Measurements from ENCODE around the gene INCENP.

Gene INCENP

DNA sequence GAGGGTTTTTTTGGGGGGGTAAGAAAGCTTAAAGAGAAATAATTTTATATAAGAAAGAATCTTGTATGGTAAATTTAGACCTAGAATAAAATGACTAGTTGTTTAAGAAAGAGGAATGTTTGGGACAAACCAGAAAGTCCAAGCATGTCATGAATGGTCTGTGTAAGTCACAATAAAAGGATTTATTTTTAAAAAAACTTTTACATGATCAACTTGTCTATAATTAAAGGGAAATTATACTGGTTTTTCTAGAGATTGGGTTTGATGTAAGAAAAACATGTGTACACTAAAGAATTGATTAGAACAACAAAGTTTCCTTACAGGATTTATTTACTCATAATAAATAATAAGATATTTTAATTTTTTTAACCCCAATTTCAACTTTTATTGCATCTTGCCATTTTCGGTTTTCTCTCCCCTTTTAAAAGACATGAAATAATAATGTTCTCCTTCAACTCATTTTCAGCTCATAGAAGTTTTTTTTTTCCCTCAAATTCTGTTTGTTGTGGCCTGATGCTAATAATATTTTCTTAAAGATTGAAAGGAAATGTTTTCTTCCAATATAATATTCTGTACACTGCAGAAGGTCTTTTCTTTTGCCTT is 35.4 kb upstream of the INCENP start (continued):
- TF ChIP-seq, protein P1, sequence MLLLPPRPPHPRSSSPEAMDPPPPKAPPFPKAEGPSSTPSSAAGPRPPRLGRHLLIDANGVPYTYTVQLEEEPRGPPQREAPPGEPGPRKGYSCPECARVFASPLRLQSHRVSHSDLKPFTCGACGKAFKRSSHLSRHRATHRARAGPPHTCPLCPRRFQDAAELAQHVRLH (tag by site-specific recombination; IDR thresholded peaks at IDR 0.05), result no peak
- TF ChIP-seq, protein P2, sequence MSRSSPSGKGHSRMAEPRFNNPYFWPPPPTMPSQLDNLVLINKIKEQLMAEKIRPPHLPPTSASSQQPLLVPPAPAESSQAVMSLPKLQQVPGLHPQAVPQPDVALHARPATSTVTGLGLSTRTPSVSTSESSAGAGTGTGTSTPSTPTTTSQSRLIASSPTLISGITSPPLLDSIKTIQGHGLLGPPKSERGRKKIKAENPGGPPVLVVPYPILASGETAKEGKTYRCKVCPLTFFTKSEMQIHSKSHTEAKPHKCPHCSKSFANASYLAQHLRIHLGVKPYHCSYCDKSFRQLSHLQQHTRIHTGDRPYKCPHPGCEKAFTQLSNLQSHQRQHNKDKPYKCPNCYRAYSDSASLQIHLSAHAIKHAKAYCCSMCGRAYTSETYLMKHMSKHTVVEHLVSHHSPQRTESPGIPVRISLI (tag by site-specific recombination; IDR thresholded peaks at IDR 0.05), result 0 out of 2 replicates have a peak, but pooled peaks have one; percentile 42
- peak; percentile 41 for TF ChIP-seq ZNF529 (tag by site-specific recombination; IDR thresholded peaks at IDR 0.05; ENCODE audit: insufficient replicate concordance)
- TF ChIP-seq, protein P3, sequence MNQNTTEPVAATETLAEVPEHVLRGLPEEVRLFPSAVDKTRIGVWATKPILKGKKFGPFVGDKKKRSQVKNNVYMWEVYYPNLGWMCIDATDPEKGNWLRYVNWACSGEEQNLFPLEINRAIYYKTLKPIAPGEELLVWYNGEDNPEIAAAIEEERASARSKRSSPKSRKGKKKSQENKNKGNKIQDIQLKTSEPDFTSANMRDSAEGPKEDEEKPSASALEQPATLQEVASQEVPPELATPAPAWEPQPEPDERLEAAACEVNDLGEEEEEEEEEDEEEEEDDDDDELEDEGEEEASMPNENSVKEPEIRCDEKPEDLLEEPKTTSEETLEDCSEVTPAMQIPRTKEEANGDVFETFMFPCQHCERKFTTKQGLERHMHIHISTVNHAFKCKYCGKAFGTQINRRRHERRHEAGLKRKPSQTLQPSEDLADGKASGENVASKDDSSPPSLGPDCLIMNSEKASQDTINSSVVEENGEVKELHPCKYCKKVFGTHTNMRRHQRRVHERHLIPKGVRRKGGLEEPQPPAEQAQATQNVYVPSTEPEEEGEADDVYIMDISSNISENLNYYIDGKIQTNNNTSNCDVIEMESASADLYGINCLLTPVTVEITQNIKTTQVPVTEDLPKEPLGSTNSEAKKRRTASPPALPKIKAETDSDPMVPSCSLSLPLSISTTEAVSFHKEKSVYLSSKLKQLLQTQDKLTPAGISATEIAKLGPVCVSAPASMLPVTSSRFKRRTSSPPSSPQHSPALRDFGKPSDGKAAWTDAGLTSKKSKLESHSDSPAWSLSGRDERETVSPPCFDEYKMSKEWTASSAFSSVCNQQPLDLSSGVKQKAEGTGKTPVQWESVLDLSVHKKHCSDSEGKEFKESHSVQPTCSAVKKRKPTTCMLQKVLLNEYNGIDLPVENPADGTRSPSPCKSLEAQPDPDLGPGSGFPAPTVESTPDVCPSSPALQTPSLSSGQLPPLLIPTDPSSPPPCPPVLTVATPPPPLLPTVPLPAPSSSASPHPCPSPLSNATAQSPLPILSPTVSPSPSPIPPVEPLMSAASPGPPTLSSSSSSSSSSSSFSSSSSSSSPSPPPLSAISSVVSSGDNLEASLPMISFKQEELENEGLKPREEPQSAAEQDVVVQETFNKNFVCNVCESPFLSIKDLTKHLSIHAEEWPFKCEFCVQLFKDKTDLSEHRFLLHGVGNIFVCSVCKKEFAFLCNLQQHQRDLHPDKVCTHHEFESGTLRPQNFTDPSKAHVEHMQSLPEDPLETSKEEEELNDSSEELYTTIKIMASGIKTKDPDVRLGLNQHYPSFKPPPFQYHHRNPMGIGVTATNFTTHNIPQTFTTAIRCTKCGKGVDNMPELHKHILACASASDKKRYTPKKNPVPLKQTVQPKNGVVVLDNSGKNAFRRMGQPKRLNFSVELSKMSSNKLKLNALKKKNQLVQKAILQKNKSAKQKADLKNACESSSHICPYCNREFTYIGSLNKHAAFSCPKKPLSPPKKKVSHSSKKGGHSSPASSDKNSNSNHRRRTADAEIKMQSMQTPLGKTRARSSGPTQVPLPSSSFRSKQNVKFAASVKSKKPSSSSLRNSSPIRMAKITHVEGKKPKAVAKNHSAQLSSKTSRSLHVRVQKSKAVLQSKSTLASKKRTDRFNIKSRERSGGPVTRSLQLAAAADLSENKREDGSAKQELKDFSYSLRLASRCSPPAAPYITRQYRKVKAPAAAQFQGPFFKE (tag by site-specific recombination; IDR thresholded peaks at IDR 0.05; ENCODE audit: borderline replicate concordance), result no peak
- TF ChIP-seq, protein P4, sequence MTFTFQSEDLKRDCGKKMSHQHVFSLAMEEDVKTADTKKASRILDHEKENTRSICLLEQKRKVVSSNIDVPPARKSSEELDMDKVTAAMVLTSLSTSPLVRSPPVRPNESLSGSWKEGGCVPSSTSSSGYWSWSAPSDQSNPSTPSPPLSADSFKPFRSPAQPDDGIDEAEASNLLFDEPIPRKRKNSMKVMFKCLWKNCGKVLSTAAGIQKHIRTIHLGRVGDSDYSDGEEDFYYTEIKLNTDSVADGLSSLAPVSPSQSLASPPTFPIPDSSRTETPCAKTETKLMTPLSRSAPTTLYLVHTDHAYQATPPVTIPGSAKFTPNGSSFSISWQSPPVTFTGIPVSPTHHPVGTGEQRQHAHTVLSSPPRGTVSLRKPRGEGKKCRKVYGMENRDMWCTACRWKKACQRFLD (tag by site-specific recombination; IDR thresholded peaks at IDR 0.05), result no peak
- no peak for TF ChIP-seq FEZF1 (tag by site-specific recombination; IDR thresholded peaks at IDR 0.05)
- TF ChIP-seq, protein P5, sequence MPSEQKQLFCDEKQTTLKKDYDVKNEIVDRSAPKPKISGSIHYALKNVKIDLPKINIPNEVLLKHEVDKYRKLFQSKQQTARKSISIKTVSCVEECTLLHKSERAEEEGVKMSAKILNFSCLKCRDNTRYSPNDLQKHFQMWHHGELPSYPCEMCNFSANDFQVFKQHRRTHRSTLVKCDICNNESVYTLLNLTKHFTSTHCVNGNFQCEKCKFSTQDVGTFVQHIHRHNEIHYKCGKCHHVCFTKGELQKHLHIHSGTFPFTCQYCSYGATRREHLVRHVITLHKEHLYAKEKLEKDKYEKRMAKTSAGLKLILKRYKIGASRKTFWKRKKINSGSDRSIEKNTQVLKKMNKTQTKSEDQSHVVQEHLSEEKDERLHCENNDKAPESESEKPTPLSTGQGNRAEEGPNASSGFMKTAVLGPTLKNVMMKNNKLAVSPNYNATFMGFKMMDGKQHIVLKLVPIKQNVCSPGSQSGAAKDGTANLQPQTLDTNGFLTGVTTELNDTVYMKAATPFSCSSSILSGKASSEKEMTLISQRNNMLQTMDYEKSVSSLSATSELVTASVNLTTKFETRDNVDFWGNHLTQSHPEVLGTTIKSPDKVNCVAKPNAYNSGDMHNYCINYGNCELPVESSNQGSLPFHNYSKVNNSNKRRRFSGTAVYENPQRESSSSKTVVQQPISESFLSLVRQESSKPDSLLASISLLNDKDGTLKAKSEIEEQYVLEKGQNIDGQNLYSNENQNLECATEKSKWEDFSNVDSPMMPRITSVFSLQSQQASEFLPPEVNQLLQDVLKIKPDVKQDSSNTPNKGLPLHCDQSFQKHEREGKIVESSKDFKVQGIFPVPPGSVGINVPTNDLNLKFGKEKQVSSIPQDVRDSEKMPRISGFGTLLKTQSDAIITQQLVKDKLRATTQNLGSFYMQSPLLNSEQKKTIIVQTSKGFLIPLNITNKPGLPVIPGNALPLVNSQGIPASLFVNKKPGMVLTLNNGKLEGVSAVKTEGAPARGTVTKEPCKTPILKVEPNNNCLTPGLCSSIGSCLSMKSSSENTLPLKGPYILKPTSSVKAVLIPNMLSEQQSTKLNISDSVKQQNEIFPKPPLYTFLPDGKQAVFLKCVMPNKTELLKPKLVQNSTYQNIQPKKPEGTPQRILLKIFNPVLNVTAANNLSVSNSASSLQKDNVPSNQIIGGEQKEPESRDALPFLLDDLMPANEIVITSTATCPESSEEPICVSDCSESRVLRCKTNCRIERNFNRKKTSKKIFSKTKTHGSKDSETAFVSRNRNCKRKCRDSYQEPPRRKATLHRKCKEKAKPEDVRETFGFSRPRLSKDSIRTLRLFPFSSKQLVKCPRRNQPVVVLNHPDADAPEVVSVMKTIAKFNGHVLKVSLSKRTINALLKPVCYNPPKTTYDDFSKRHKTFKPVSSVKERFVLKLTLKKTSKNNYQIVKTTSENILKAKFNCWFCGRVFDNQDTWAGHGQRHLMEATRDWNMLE (tag by site-specific recombination; conservative IDR thresholded peaks at IDR 0.05; ENCODE audit: low read depth), result peak; percentile 34; the same call in 1 of the 2 replicates
- no peak for TF ChIP-seq ZSCAN30 (tag by site-specific recombination; IDR thresholded peaks at IDR 0.05)
- TF ChIP-seq ZNF169 (tag by site-specific recombination; IDR thresholded peaks at IDR 0.05), result no peak
- TF ChIP-seq KLF8 (tag by site-specific recombination; IDR thresholded peaks at IDR 0.05), result no peak
- no peak for TF ChIP-seq HOXA7 (CRISPR knock-in tag; IDR thresholded peaks at IDR 0.05; ENCODE audit: borderline replicate concordance)

DNA sequence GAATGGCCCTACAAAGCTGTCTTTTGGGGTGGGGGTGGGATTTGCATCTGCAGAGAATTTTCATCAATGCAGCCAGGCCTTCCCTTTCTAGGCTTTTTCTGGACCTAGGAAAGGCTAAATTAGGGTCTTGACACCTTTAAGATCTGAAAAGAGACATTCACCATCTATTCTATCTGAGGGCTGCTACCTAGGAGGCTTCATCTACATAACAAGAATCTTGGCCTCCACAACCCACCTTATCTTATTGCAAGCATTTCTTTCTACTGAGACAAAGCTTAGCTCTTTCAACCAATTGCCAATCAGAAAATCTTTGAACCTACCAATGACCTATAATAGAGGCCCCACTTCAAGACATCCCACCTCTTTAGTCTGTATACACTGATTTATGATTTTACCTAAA is 20.7 kb upstream of the INCENP start:
- ChIA-PET CTCF (interaction anchor here (0.6 to 1.9 kb wide), 8 partner anchors 8 to 307 kb away, joined by 3 to 8 read pairs (median 3); no protein-coding TSS in a partner anchor), POLR2A (no interaction called here)
- H3K4me3 ChIP-seq (ENCODE audit: low read depth, low read length), result no peak overlapping the region

More for the DNA sequence above, 20.7 kb upstream of the INCENP start:
- Histone ChIP-seq H3K36me3 (ENCODE audit: control insufficient read depth in 2 of 2, insufficient read depth in 1 of 2, low read length in 2 of 2) (no peaks in the 10 kb centered on the region), H3K9me3 (ENCODE audit: control insufficient read depth, insufficient read depth, low read depth, low read length) (no peaks in the 10 kb centered on the region), H3K27ac (ENCODE audit: extremely low read depth, low read depth, low read length) (no peak overlapping the region), H3K4me1 (ENCODE audit: control insufficient read depth, insufficient read depth, low read length) (no peaks in the 10 kb centered on the region)
- TF ChIP-seq, protein P6, sequence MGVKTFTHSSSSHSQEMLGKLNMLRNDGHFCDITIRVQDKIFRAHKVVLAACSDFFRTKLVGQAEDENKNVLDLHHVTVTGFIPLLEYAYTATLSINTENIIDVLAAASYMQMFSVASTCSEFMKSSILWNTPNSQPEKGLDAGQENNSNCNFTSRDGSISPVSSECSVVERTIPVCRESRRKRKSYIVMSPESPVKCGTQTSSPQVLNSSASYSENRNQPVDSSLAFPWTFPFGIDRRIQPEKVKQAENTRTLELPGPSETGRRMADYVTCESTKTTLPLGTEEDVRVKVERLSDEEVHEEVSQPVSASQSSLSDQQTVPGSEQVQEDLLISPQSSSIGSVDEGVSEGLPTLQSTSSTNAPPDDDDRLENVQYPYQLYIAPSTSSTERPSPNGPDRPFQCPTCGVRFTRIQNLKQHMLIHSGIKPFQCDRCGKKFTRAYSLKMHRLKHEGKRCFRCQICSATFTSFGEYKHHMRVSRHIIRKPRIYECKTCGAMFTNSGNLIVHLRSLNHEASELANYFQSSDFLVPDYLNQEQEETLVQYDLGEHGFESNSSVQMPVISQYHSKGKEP (tag by site-specific recombination; IDR thresholded peaks at IDR 0.05), result no peak
- TF ChIP-seq BCL11A (tag by site-specific recombination; IDR thresholded peaks at IDR 0.05; ENCODE audit: low read depth) (no peak), ZNF37A (tag by site-specific recombination; IDR thresholded peaks at IDR 0.05) (no peak), ZNF184 (tag by site-specific recombination; IDR thresholded peaks at IDR 0.05) (no peak), ZBTB1 (tag by site-specific recombination; IDR thresholded peaks at IDR 0.05) (no peak), MYNN (tag by site-specific recombination; IDR thresholded peaks at IDR 0.05; ENCODE audit: borderline replicate concordance) (no peak), KLF8 (tag by site-specific recombination; IDR thresholded peaks at IDR 0.05) (no peak), ZNF155 (tag by site-specific recombination; IDR thresholded peaks at IDR 0.05) (no peak), ZNF529 (tag by site-specific recombination; IDR thresholded peaks at IDR 0.05; ENCODE audit: insufficient replicate concordance) (no peak)
